HepG2 (cell line): ENCODE measurements around the gene KRTAP5-1. TPM values are rescaled to one million over a fixed set of nuclear protein-coding genes. Genes with fewer than 3 reads are reported as not detected.
"Not testable (repeated sequence)": the region's sequence is repeated elsewhere in the genome, so short reads cannot be mapped to it uniquely, and the experiment has no call there.

Experiments used
- ATAC-seq: fragments of 200-7000 bp; cut with Tn5 transposase; 3 replicates; pipeline ENCODE4 v1.9.1; 2020; ENCODE audit warnings: mild to moderate bottlenecking, moderate library complexity
- BruUV-seq: library from RNA; stranded (reverse); fragments of 400-500 nt; replicated peaks from 2 replicates; lab custom pipeline; 2021; lab: Mats Ljungman, UMichigan
- CTCF ChIA-PET: fragments of 300-600 bp; formaldehyde crosslinking; extraction: SDS; loops from one replicate; lab custom pipeline; 2021; ENCODE audit warnings: low total read pairs, inconsistent platforms, low intra/inter-chr PET ratio; lab: Yijun Ruan, JAX
- POLR2A ChIA-PET: fragments of 350-600 bp; sonication (Branson Sonifier 250); formaldehyde crosslinking; loops from one replicate; lab custom pipeline; 2020; ENCODE audit warnings: antibody characterized with exemption, inconsistent platforms; lab: Yijun Ruan, JAX
- DNase-seq: peaks from one replicate; pipeline ENCODE4 v3.0.0-alpha.2; 2015; ENCODE audit warnings: low spot score
- FAIRE-seq: peaks from 3 replicates; lab custom pipeline; 2011; peaks lifted over from hg19 to GRCh38; lab: Jason Lieb, UNC
- H2AFZ ChIP-seq: one replicate; pipeline ENCODE4 v1.6.1; 2011; ENCODE audit warnings: low read length, inconsistent platforms
- H3K27ac ChIP-seq: fragments of 300-600 bp; 3 replicates; pipeline ENCODE4 v1.8.0; 2011; ENCODE audit warnings: mixed run types, mild to moderate bottlenecking, mixed read lengths, low read length, inconsistent platforms; ENCODE audit not compliant: insufficient read depth; ENCODE audit errors: extremely low read length
- H3K27me3 ChIP-seq, 2 experiments: fragments of 200-600 bp in 1 of 2; 2 replicates in 1 of 2; 3 replicates in 1 of 2; pipeline versions ENCODE4 v1.6.0 to v1.8.0; 2011; ENCODE audit warnings: low read length in 2 of 2, mild to moderate bottlenecking in 2 of 2, moderate library complexity in 2 of 2, inconsistent platforms in 1 of 2; ENCODE audit not compliant: insufficient read depth in 2 of 2, control insufficient read depth in 1 of 2
- H3K36me3 ChIP-seq, 2 experiments: fragments of 200-600 bp in 1 of 2; replicated peaks in 1 of 2; 2 replicates in 1 of 2; 3 replicates in 1 of 2; pipeline versions ENCODE4 v1.5.1 to v1.8.0; 2011; ENCODE audit warnings: low read length in 2 of 2, inconsistent platforms in 1 of 2; ENCODE audit not compliant: insufficient read depth in 2 of 2, control insufficient read depth in 1 of 2
- H3K4me1 ChIP-seq: 2 replicates; pipeline ENCODE4 v1.5.1; 2012; ENCODE audit warnings: low read length, inconsistent platforms; ENCODE audit not compliant: insufficient read depth
- H3K4me2 ChIP-seq: 2 replicates; pipeline ENCODE4 v1.6.0; 2011; ENCODE audit warnings: low read depth, low read length, inconsistent platforms
- H3K4me3 ChIP-seq, 3 experiments: fragments of 200-600 bp in 1 of 3; sonication (generic), shearing (Covaris generic) in 1 of 3; replicated peaks in 1 of 3; 2 replicates each; pipeline ENCODE4 v1.5.1; 2011 to 2016; ENCODE audit warnings: low read length in 3 of 3, inconsistent platforms in 2 of 3, low read depth in 2 of 3, mild to moderate bottlenecking in 2 of 3, control low read depth in 1 of 3, mixed read lengths in 1 of 3; ENCODE audit not compliant: insufficient read depth in 1 of 3
- H3K79me2 ChIP-seq: one replicate; pipeline ENCODE4 v1.6.1; 2011; ENCODE audit warnings: low read length, inconsistent platforms; ENCODE audit not compliant: insufficient read depth
- H3K9ac ChIP-seq: 2 replicates; pipeline ENCODE4 v1.6.0; 2011; ENCODE audit warnings: mild to moderate bottlenecking, low read depth, low read length, inconsistent platforms; ENCODE audit not compliant: insufficient read depth
- H3K9me3 ChIP-seq: 2 replicates; pipeline ENCODE4 v1.5.1; 2012; ENCODE audit warnings: mild to moderate bottlenecking, low read length
- H4K20me1 ChIP-seq: 2 replicates; pipeline ENCODE4 v1.6.0; 2011; ENCODE audit warnings: inconsistent platforms, mild to moderate bottlenecking, low read length, moderate library complexity; ENCODE audit not compliant: insufficient read depth
- SOX5 ChIP-seq: IDR thresholded peaks from 2 replicates; pipeline ENCODE4 v1.6.1; 2016; ENCODE audit warnings: borderline replicate concordance
- ZNF430 ChIP-seq: sonication (generic); formaldehyde crosslinking; IDR thresholded peaks from 2 replicates; pipeline ENCODE4 v1.9.0; 2021; ENCODE audit warnings: mild to moderate bottlenecking, missing genetic modification reagents
- WGBS: methylation state at CpG from one replicate; pipeline ENCODE4 v1.1.6; 2017; ENCODE audit warnings: low lambda C conversion rate; 5-methylcytosine and 5-hydroxymethylcytosine counted together
- in situ Hi-C: cut with HindIII; loops from 2 replicates; pipeline ENCODE4 v1.10.0; 2017; ENCODE audit warnings: low pct_unique_long_range_greater_than_20kb; ENCODE audit not compliant: extremely low pct_ligation_motif_present
- intact Hi-C: fragments of 100-400 bp; cut with micrococcal nuclease; formaldehyde crosslinking; loops from one replicate; pipeline ENCODE4 v1.10.0; 2022; ENCODE audit not compliant: unreplicated experiment
- polyA plus RNA-seq, 8 experiments: library from polyadenylated mRNA; depleted of rRNA in 3 of 8; stranded (reverse) in 7 of 8; unstranded in 1 of 8; fragments of >200 nt; fragmentation: Illumina TruSeq in 4 of 8; extraction: Trizol in 4 of 8; gene quantifications; 2 replicates each; pipeline versions ENCODE4 v1.2.1 to v1.2.3, GENCODE V29; 2011 to 2016; ENCODE audit warnings: low read depth in 4 of 8, missing spikeins in 1 of 8, mixed read lengths in 1 of 8; ENCODE audit not compliant: insufficient read depth in 1 of 8
- total RNA-seq, 5 experiments: library from RNA; depleted of rRNA; stranded (reverse); fragments of >200 nt; fragmentation: Illumina TruSeq; extraction: Trizol; gene quantifications; 2 replicates each; pipeline ENCODE4 v1.2.3, GENCODE V29; 2016; ENCODE audit warnings: low read depth in 1 of 5
- TF ChIP-seq, protein P1 (sequence below): sonication (generic); formaldehyde crosslinking; IDR thresholded peaks from 2 replicates; pipeline ENCODE4 v1.4.0; 2020; ENCODE audit warnings: missing genetic modification reagents
- TF ChIP-seq, protein P2 (sequence below): IDR thresholded peaks from 2 replicates; pipeline ENCODE4 v1.6.1; 2012; ENCODE audit warnings: low read length, improper control_type of control experiment
- TF ChIP-seq, protein P3 (sequence below): sonication (generic); formaldehyde crosslinking; IDR thresholded peaks from 2 replicates; pipeline ENCODE4 v1.5.1; 2020; ENCODE audit warnings: missing genetic modification reagents, mild to moderate bottlenecking, borderline replicate concordance

KRTAP5-1 gene
- total and polyA plus RNA-seq, 2 of the 13 experiments (the other 11 are each of a cell fraction or from before 2014, with no cell fraction given) = not detected

DNA sequence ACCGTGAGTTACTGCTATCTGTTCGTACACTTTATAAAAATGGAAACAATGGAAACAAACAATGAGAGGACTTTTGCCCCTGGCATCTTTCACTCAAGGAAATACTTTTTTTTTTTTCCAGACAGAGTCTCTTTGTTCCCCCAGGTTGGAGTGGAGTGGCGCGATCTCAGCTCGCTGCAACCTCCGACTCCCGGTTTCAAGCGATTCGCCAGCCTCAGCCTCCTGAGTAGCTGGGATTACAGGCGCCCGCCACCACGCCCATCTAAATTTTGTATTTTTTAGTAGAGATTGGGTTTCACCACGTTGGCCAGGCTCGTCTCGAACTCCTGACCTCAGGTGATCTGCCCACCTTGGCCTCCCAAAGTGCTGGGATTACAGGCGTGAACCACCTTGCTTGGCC is 9.3 kb downstream of the KRTAP5-1 start:
- intact Hi-C loops = loop anchor here (2.0 kb wide), 2 partner anchors 21 to 35 kb away; no protein-coding TSS in a partner anchor
- BruUV-seq, H3K9ac ChIP-seq, in situ Hi-C loops, ATAC-seq, H3K27ac ChIP-seq, H4K20me1 ChIP-seq, H3K4me3 ChIP-seq, H3K4me2 ChIP-seq, H3K9me3 ChIP-seq, H3K79me2 ChIP-seq, FAIRE-seq, H3K36me3 ChIP-seq, POLR2A ChIA-PET, H2AFZ ChIP-seq, DNase-seq: not testable (repeated sequence)
- 83% methylated on average over 16 of the region's 16 CpGs for WGBS
- Histone ChIP-seq H3K27me3 (peaks cover 1 to 17% of the 10 kb centered on the region in 2 experiments; a peak in 3 of 5 replicates), H3K4me1 (peaks cover 21% of the 10 kb centered on the region)
- CTCF ChIA-PET = interaction anchor here (1.4 kb wide), 1 partner anchor 20 kb away, joined by 4 read pairs; no protein-coding TSS in a partner anchor
- TF ChIP-seq SOX5 = 0 out of 2 replicates have a peak, but pooled peaks have one; percentile 10
- TF ChIP-seq, protein P1, sequence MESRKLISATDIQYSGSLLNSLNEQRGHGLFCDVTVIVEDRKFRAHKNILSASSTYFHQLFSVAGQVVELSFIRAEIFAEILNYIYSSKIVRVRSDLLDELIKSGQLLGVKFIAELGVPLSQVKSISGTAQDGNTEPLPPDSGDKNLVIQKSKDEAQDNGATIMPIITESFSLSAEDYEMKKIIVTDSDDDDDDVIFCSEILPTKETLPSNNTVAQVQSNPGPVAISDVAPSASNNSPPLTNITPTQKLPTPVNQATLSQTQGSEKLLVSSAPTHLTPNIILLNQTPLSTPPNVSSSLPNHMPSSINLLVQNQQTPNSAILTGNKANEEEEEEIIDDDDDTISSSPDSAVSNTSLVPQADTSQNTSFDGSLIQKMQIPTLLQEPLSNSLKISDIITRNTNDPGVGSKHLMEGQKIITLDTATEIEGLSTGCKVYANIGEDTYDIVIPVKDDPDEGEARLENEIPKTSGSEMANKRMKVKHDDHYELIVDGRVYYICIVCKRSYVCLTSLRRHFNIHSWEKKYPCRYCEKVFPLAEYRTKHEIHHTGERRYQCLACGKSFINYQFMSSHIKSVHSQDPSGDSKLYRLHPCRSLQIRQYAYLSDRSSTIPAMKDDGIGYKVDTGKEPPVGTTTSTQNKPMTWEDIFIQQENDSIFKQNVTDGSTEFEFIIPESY (CRISPR knock-in tag) = peak; percentile 53; the same call in 1 of the 2 replicates

DNA sequence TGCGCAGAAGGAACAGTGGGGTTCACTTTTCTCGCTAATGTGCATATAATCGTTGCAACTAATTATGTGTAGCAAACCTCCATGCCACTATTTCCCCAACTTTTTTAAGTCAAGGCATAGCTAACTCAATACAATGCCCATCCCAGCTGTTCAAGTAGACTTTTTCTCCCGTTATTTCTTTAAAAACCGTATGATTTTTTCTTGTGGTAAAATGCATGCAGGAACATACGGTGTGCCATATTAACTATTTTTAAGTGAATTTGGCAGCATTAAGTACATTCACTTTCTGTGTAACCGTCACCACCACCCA is 10.2 kb downstream of the KRTAP5-1 start:
- no peak for FAIRE-seq
- no TSS peak for BruUV-seq
- Histone ChIP-seq H3K4me2 (no peak overlapping the region), H3K4me1 (peaks cover 30% of the 10 kb centered on the region), H3K9ac (no peak overlapping the region), H2AFZ (no peak overlapping the region), H3K27me3 (peaks cover 1 to 17% of the 10 kb centered on the region in 2 experiments; a peak in 3 of 5 replicates), H3K79me2 (no peaks in the 10 kb centered on the region), H3K36me3 (no peaks in the 10 kb centered on the region), H3K27ac (no peak overlapping the region), H3K4me3 (no peak overlapping the region), H3K9me3 (peaks cover 8% of the 10 kb centered on the region), H4K20me1 (peaks cover 12% of the 10 kb centered on the region; the same call in 1 of the 2 replicates)
- CTCF ChIA-PET = interaction anchor here (0.9 to 2.3 kb wide), 3 partner anchors 9 to 29 kb away, joined by 3 to 17 read pairs (median 4); no protein-coding TSS in a partner anchor
- TF ChIP-seq, protein P2, sequence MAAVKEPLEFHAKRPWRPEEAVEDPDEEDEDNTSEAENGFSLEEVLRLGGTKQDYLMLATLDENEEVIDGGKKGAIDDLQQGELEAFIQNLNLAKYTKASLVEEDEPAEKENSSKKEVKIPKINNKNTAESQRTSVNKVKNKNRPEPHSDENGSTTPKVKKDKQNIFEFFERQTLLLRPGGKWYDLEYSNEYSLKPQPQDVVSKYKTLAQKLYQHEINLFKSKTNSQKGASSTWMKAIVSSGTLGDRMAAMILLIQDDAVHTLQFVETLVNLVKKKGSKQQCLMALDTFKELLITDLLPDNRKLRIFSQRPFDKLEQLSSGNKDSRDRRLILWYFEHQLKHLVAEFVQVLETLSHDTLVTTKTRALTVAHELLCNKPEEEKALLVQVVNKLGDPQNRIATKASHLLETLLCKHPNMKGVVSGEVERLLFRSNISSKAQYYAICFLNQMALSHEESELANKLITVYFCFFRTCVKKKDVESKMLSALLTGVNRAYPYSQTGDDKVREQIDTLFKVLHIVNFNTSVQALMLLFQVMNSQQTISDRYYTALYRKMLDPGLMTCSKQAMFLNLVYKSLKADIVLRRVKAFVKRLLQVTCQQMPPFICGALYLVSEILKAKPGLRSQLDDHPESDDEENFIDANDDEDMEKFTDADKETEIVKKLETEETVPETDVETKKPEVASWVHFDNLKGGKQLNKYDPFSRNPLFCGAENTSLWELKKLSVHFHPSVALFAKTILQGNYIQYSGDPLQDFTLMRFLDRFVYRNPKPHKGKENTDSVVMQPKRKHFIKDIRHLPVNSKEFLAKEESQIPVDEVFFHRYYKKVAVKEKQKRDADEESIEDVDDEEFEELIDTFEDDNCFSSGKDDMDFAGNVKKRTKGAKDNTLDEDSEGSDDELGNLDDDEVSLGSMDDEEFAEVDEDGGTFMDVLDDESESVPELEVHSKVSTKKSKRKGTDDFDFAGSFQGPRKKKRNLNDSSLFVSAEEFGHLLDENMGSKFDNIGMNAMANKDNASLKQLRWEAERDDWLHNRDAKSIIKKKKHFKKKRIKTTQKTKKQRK = no peak
- TF ChIP-seq ZNF430 (CRISPR knock-in tag) = no peak
- TF ChIP-seq, protein P3, sequence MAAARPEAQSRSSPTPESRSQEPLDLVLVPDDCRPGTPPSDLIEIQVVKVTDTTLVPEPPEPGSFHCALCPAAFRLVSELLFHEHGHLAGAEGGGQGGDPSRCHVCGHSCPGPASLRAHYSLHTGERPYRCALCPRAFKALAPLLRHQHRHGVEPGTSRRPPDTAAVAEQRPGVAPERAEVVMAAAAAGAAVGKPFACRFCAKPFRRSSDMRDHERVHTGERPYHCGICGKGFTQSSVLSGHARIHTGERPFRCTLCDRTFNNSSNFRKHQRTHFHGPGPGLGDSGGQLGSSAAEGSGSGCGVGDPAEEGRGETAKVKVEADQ (CRISPR knock-in tag) = no peak
- no peak for DNase-seq
- ATAC-seq = no peak
- in situ Hi-C loops = no loop called here
- intact Hi-C loops = loop anchor here (2.0 kb wide), 2 partner anchors 20 to 34 kb away; no protein-coding TSS in a partner anchor
- WGBS = 39% methylated on average over 6 of the region's 7 CpGs
- POLR2A ChIA-PET = interaction anchor here (1.0 to 1.1 kb wide), 3 partner anchors 14 to 414 kb away, joined by 3 to 4 read pairs (median 3); no protein-coding TSS in a partner anchor
